ENCODE data around the gene P3R3URF.

The P3R3URF gene

DNA sequence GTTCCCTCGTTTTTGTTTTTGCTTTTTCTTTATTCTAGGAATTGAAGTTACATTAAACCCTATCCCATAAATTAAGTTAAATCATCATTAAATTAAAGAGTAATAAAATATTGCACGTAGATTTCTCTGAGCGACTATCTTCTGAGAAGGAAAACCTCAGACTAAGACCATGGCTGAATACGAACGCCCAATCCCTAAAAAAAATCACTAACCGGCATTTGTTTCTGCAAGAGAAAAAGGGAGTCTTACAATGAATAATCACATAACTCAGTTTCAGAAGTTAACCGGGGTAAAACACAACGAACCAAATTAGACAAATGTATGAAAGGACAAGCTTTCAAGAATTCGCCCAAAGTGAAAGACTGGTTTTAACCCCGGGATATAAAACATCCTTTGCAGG, 45.2 kb downstream of the P3R3URF start:
- Histone ChIP-seq H3K14ac (ENCODE audit: low read length) (no peak overlapping the region), H3K18ac (ENCODE audit: low read length) (no peak overlapping the region), H4K8ac (ENCODE audit: low read depth, low read length) (no peak overlapping the region), H2AK5ac (ENCODE audit: low read length) (no peak overlapping the region), H4K91ac (ENCODE audit: low read depth, low read length) (no peak overlapping the region), H3K9me3 (ENCODE audit: insufficient read depth, low read depth, low read length) (no peaks in the 10 kb centered on the region), H3K27ac (ENCODE audit: low read depth, low read length) (no peak overlapping the region), H3K23ac (ENCODE audit: low read length) (no peak overlapping the region), H2BK12ac (ENCODE audit: low read length) (no peak overlapping the region), H2AFZ (ENCODE audit: insufficient read depth, low read length, poor library complexity) (no peak overlapping the region), H3K27me3 (ENCODE audit: insufficient read depth, low read length) (no peaks in the 10 kb centered on the region), H3K4me2 (ENCODE audit: low read length) (peak overlapping the region; percentile 68), H4K12ac (ENCODE audit: low read depth, low read length) (no peak overlapping the region), H3K4me3 (ENCODE audit: low read depth, low read length) (no peak overlapping the region), H3K36me3 (ENCODE audit: control insufficient read depth in 1 of 2, insufficient read depth in 2 of 2, low read length in 2 of 2) (no peaks in the 10 kb centered on the region), H2BK120ac (ENCODE audit: insufficient read depth, low read length, poor library complexity) (no peak overlapping the region), H2BK5ac (ENCODE audit: low read depth, low read length, poor library complexity) (no peak overlapping the region), H3K4me1 (ENCODE audit: control insufficient read depth in 1 of 2, insufficient read depth in 2 of 2, low read length in 2 of 2) (peaks cover 0 to 4% of the 10 kb centered on the region in 2 experiments), H3K79me1 (ENCODE audit: low read length) (peaks cover 11% of the 10 kb centered on the region), H3K9ac (ENCODE audit: low read length) (no peak overlapping the region), H3K79me2 (ENCODE audit: control insufficient read depth, insufficient read depth, low read length, poor library complexity) (peaks cover 3% of the 10 kb centered on the region), H3K4ac (ENCODE audit: low read depth, low read length) (no peak overlapping the region)
- DNase-seq: no peak
- WGBS (ENCODE audit: extremely low coverage, insufficient coverage, insufficient read length): no CpG with 5 or more reads among the region's 10 CpGs

DNA sequence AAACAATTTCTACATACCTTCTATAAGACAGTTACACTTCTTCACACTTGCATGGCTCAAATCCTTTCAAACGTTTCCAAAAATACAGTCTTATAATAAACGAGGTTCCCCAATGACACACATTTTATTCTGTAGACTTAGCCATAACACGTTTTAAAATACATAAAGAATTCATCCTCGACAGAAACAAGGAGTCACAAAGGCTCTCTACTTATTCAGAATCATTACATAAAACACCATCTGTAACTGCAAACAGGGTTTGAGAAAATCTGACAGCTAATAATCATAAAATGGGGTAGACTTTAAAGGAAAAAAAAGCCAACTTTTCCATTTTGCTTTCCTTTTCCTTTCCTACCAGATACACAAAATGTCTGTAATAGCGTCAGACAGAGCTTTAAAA, 45.7 kb downstream of the P3R3URF start:
- no CpG with 5 or more reads among the region's 5 CpGs for WGBS (ENCODE audit: extremely low coverage, insufficient coverage, insufficient read length)
- Histone ChIP-seq H2BK5ac (ENCODE audit: low read depth, low read length, poor library complexity) (no peak overlapping the region), H3K27ac (ENCODE audit: low read depth, low read length) (no peak overlapping the region), H2AFZ (ENCODE audit: insufficient read depth, low read length, poor library complexity) (no peak overlapping the region), H3K79me2 (ENCODE audit: control insufficient read depth, insufficient read depth, low read length, poor library complexity) (peaks cover 3% of the 10 kb centered on the region), H4K91ac (ENCODE audit: low read depth, low read length) (no peak overlapping the region), H3K23ac (ENCODE audit: low read length) (no peak overlapping the region), H3K79me1 (ENCODE audit: low read length) (peaks cover 11% of the 10 kb centered on the region), H3K4me3 (ENCODE audit: low read depth, low read length) (no peak overlapping the region), H3K9ac (ENCODE audit: low read length) (no peak overlapping the region), H3K18ac (ENCODE audit: low read length) (no peak overlapping the region), H3K27me3 (ENCODE audit: insufficient read depth, low read length) (no peaks in the 10 kb centered on the region), H3K4me2 (ENCODE audit: low read length) (no peak overlapping the region), H2BK12ac (ENCODE audit: low read length) (no peak overlapping the region), H3K4ac (ENCODE audit: low read depth, low read length) (no peak overlapping the region), H4K12ac (ENCODE audit: low read depth, low read length) (no peak overlapping the region), H3K9me3 (ENCODE audit: insufficient read depth, low read depth, low read length) (no peaks in the 10 kb centered on the region), H4K8ac (ENCODE audit: low read depth, low read length) (no peak overlapping the region), H2BK120ac (ENCODE audit: insufficient read depth, low read length, poor library complexity) (no peak overlapping the region), H3K14ac (ENCODE audit: low read length) (no peak overlapping the region), H3K4me1 (ENCODE audit: control insufficient read depth in 1 of 2, insufficient read depth in 2 of 2, low read length in 2 of 2) (peaks cover 0 to 4% of the 10 kb centered on the region in 2 experiments), H3K36me3 (ENCODE audit: control insufficient read depth in 1 of 2, insufficient read depth in 2 of 2, low read length in 2 of 2) (no peaks in the 10 kb centered on the region), H2AK5ac (ENCODE audit: low read length) (no peak overlapping the region)
- no peak for DNase-seq

DNA sequence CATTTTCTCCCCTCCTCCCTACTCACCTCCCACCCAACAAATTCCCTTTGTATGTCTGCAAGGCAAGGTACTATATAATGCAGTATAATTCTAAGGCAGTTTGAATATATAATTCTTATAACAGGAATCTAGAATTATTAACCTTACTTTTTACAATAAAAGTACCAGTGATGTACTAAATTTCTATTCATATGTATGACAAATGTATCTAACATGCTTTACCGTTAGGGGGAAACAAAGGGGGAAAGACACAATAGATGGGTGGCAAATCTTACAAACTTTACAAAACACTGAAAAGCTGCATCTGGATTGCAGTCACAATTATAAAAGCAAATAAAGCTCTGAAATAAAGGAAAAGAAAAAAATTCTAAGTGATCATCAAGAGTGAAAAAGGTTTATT, 46.2 kb downstream of the P3R3URF start:
- no peak overlapping the region for H3K4ac ChIP-seq (ENCODE audit: low read depth, low read length)
- H2BK120ac ChIP-seq (ENCODE audit: insufficient read depth, low read length, poor library complexity): no peak overlapping the region
- H4K91ac ChIP-seq (ENCODE audit: low read depth, low read length): no peak overlapping the region
- H3K9ac ChIP-seq (ENCODE audit: low read length): no peak overlapping the region
- H3K14ac ChIP-seq (ENCODE audit: low read length): no peak overlapping the region
- no peak overlapping the region for H2BK12ac ChIP-seq (ENCODE audit: low read length)
- no peak overlapping the region for H4K8ac ChIP-seq (ENCODE audit: low read depth, low read length)
- peaks cover 0 to 4% of the 10 kb centered on the region in 2 experiments for H3K4me1 ChIP-seq (ENCODE audit: control insufficient read depth in 1 of 2, insufficient read depth in 2 of 2, low read length in 2 of 2)
- no peak overlapping the region for H3K18ac ChIP-seq (ENCODE audit: low read length)
- H3K4me2 ChIP-seq (ENCODE audit: low read length): no peak overlapping the region
- WGBS (ENCODE audit: extremely low coverage, insufficient coverage, insufficient read length): no CpG with 5 or more reads among the region's 1 CpG
- no peaks in the 10 kb centered on the region for H3K9me3 ChIP-seq (ENCODE audit: insufficient read depth, low read depth, low read length)
- no peak overlapping the region for H3K4me3 ChIP-seq (ENCODE audit: low read depth, low read length)
- no peak overlapping the region for H2AFZ ChIP-seq (ENCODE audit: insufficient read depth, low read length, poor library complexity)
- H4K12ac ChIP-seq (ENCODE audit: low read depth, low read length): no peak overlapping the region
- H3K36me3 ChIP-seq (ENCODE audit: control insufficient read depth in 1 of 2, insufficient read depth in 2 of 2, low read length in 2 of 2): no peaks in the 10 kb centered on the region
- DNase-seq: no peak
- no peaks in the 10 kb centered on the region for H3K27me3 ChIP-seq (ENCODE audit: insufficient read depth, low read length)
- no peak overlapping the region for H3K27ac ChIP-seq (ENCODE audit: low read depth, low read length)
- H2BK5ac ChIP-seq (ENCODE audit: low read depth, low read length, poor library complexity): no peak overlapping the region
- H2AK5ac ChIP-seq (ENCODE audit: low read length): no peak overlapping the region
- H3K79me2 ChIP-seq (ENCODE audit: control insufficient read depth, insufficient read depth, low read length, poor library complexity): peaks cover 3% of the 10 kb centered on the region
- peaks cover 11% of the 10 kb centered on the region for H3K79me1 ChIP-seq (ENCODE audit: low read length)
- no peak overlapping the region for H3K23ac ChIP-seq (ENCODE audit: low read length)

DNA sequence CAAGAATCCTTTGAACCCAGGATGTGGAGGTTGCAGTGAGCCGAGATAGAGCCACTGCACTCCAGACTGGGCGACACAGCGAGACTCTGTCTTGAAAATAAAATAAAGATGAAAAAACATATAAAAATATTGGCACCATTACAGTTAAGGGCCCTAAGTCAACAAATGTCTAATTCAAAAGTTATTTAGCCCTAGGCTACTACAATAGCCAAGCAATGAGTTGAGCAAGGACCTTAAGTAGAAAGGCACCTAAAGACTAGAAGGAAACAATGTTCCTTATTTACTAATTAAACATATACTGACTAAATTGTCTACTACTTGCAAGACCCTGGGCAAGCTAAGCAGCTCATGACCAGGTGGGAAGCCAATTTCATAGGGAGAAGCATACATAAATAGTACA, 47.9 kb downstream of the P3R3URF start:
- DNase-seq: peak in 1 of 2 donors; percentile 76
- H3K36me3 ChIP-seq (ENCODE audit: control insufficient read depth in 1 of 2, insufficient read depth in 2 of 2, low read length in 2 of 2): no peaks in the 10 kb centered on the region
- H3K79me1 ChIP-seq (ENCODE audit: low read length): peaks cover 10% of the 10 kb centered on the region
- H2BK120ac ChIP-seq (ENCODE audit: insufficient read depth, low read length, poor library complexity): no peak overlapping the region
- H2BK5ac ChIP-seq (ENCODE audit: low read depth, low read length, poor library complexity): no peak overlapping the region
- no peak overlapping the region for H4K8ac ChIP-seq (ENCODE audit: low read depth, low read length)
- H4K12ac ChIP-seq (ENCODE audit: low read depth, low read length): no peak overlapping the region
- H3K23ac ChIP-seq (ENCODE audit: low read length): no peak overlapping the region
- H3K27ac ChIP-seq (ENCODE audit: low read depth, low read length): no peak overlapping the region
- no peak overlapping the region for H3K4me3 ChIP-seq (ENCODE audit: low read depth, low read length)
- H4K91ac ChIP-seq (ENCODE audit: low read depth, low read length): no peak overlapping the region
- H3K9ac ChIP-seq (ENCODE audit: low read length): no peak overlapping the region
- no peak overlapping the region for H2AK5ac ChIP-seq (ENCODE audit: low read length)
- H3K4me2 ChIP-seq (ENCODE audit: low read length): no peak overlapping the region
- H3K18ac ChIP-seq (ENCODE audit: low read length): no peak overlapping the region
- H3K4me1 ChIP-seq (ENCODE audit: control insufficient read depth in 1 of 2, insufficient read depth in 2 of 2, low read length in 2 of 2): no peaks in the 10 kb centered on the region
- no CpG with 5 or more reads among the region's 3 CpGs for WGBS (ENCODE audit: extremely low coverage, insufficient coverage, insufficient read length)
- H3K27me3 ChIP-seq (ENCODE audit: insufficient read depth, low read length): no peaks in the 10 kb centered on the region
- no peaks in the 10 kb centered on the region for H3K9me3 ChIP-seq (ENCODE audit: insufficient read depth, low read depth, low read length)
- no peak overlapping the region for H3K14ac ChIP-seq (ENCODE audit: low read length)
- no peak overlapping the region for H2AFZ ChIP-seq (ENCODE audit: insufficient read depth, low read length, poor library complexity)
- no peak overlapping the region for H3K4ac ChIP-seq (ENCODE audit: low read depth, low read length)
- H3K79me2 ChIP-seq (ENCODE audit: control insufficient read depth, insufficient read depth, low read length, poor library complexity): peaks cover 2% of the 10 kb centered on the region
- no peak overlapping the region for H2BK12ac ChIP-seq (ENCODE audit: low read length)
